Naive B cell (primary cell): ENCODE data around the gene LRCOL1. TPM values are rescaled to one million over a fixed set of nuclear protein-coding genes. Genes with fewer than 3 reads are reported as not detected.

Experiments
- ATAC-seq, 2 donors: fragments of 150-1000 bp; cut with Tn5 transposase; 2 replicates each; pipeline ENCODE4 v1.10.0; 2021; ENCODE audit warnings: low read depth in 2 of 2, mild to moderate bottlenecking in 2 of 2, moderate library complexity in 2 of 2
- DNase-seq: peaks from one replicate; pipeline ENCODE4 v3.0.0; 2022
- H3K27ac Mint-ChIP-seq, 6 donors: one replicate each; pipeline ENCODE4 v1.8.0; 2020 to 2022; ENCODE audit warnings: mild to moderate bottlenecking in 6 of 6, mixed read lengths in 6 of 6, moderate library complexity in 5 of 6, inconsistent platforms in 2 of 6
- H3K27me3 Mint-ChIP-seq, 3 donors: one replicate each; pipeline ENCODE4 v1.8.0; 2021 to 2022; ENCODE audit warnings: mixed read lengths in 3 of 3, mild to moderate bottlenecking in 1 of 3
- H3K36me3 Mint-ChIP-seq, 2 donors: one replicate each; pipeline ENCODE4 v1.8.0; 2020 to 2022; ENCODE audit warnings: mixed read lengths in 2 of 2, inconsistent platforms in 1 of 2, mild to moderate bottlenecking in 1 of 2
- H3K4me1 Mint-ChIP-seq, 3 donors: one replicate each; pipeline ENCODE4 v1.8.0; 2020 to 2022; ENCODE audit warnings: mixed read lengths in 3 of 3, inconsistent platforms in 1 of 3, mild to moderate bottlenecking in 1 of 3, moderate library complexity in 1 of 3
- H3K4me3 Mint-ChIP-seq, 8 donors: one replicate each; pipeline ENCODE4 v1.8.0; 2020 to 2022; ENCODE audit warnings: mild to moderate bottlenecking in 8 of 8, mixed read lengths in 8 of 8, moderate library complexity in 8 of 8, inconsistent platforms in 2 of 8
- H3K9me3 Mint-ChIP-seq, 7 donors: one replicate each; pipeline ENCODE4 v1.8.0; 2020 to 2022; ENCODE audit warnings: mixed read lengths in 7 of 7, mild to moderate bottlenecking in 5 of 7, inconsistent platforms in 2 of 7, moderate library complexity in 1 of 7
- polyA plus RNA-seq, 6 donors: library from polyadenylated mRNA; unstranded; fragments of 300-500 nt; fragmentation: Illumina TruSeq; gene quantifications; one replicate each; pipeline ENCODE4 v1.2.3, GENCODE V29; 2021; ENCODE audit warnings: low read depth in 6 of 6

Gene LRCOL1
- polyA plus RNA-seq, 6 donors from 2014 or later = not detected

DNA sequence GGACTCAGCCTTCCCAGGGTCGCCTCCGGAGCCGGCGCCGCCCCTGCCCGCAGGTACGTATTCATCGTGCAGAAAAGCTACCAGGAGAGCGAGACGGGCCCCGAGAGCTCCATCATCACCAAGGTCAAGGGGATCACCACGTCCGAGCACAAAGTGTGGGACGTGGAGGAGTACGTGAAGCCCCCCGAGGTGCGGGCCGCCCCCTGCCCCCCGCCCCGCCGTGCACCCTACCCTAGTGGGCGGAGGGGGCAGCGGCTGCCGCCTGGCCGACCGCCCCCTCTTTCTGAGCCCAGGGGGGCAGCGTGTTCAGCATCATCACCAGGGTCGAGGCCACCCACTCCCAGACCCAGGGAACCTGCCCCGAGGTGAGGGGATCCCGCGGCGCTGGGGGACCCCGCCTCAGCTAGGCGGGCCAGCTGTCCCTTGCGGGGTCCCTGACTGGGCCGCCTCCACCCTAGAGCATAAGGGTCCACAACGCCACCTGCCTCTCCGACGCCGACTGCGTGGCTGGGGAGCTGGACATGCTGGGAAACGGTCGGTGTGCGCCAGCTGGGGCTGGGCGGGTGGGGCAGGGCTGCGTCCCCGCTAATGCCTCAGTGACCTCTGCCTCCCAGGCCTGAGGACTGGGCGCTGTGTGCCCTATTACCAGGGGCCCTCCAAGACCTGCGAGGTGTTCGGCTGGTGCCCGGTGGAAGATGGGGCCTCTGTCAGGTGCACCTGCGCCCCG lies 9.2 kb upstream of the LRCOL1 start:
- H3K36me3 Mint-ChIP-seq = peaks cover 6 to 10% of the 10 kb centered on the region in 2 donors
- no peak for ATAC-seq

DNA sequence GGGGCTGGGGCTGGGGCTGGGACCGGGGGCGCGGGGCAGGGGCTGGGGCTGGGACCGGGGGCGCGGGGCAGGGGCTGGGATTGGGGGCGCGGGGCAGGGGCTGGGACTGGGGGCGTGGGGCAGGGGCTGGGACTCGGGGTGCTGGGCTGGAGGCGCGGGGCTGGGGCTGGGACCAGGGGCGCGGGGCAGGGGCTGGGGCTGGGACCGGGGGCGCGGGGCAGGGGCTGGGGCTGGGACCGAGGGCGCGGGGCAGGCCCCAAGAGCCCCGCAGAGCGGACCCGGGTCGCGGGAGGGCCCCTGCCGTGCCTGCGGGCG lies 8.6 kb upstream of the LRCOL1 start:
- no peak for DNase-seq
- no peak for ATAC-seq
- Mint-ChIP-seq H3K4me1 (peaks cover 11 to 22% (median 16%) of the 10 kb centered on the region in 3 donors), H3K4me3 (no peak overlapping the region), H3K36me3 (peaks cover 6 to 10% of the 10 kb centered on the region in 2 donors), H3K27ac (no peak overlapping the region), H3K9me3 (peaks cover 0 to 22% (median 9%) of the 10 kb centered on the region in 7 donors), H3K27me3 (peaks cover 20 to 40% (median 33%) of the 10 kb centered on the region in 3 donors)

More for the DNA sequence above, 9.2 kb upstream of the LRCOL1 start:
- H3K27ac Mint-ChIP-seq = no peak overlapping the region
- H3K27me3 Mint-ChIP-seq = peaks cover 20 to 40% (median 33%) of the 10 kb centered on the region in 3 donors
- H3K4me3 Mint-ChIP-seq = no peak overlapping the region
- peaks cover 11 to 21% (median 16%) of the 10 kb centered on the region in 3 donors for H3K4me1 Mint-ChIP-seq
- peaks cover 0 to 22% (median 9%) of the 10 kb centered on the region in 7 donors for H3K9me3 Mint-ChIP-seq
- no peak for DNase-seq

DNA sequence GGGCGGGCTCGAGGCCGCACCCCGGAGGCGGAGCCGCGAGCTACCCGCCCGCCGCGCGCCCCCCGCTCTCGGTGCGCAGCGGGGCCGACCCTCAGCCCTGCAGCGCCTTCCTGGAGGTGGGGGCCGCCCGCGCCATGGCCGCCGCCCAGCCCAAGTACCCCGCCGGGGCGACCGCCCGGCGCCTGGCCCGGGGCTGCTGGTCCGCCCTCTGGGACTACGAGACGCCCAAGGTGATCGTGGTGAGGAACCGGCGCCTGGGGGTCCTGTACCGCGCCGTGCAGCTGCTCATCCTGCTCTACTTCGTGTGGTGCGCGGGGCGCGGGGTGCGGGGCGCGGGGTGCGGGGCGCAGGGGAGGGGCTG lies 8.3 kb upstream of the LRCOL1 start, which contains the start of gene P2RX2:
Gene P2RX2 (plus strand): TSS at position 94 of the 361 bp plus-strand sequence. CDS start 41 bp downstream, at position 135.
- ATAC-seq (no peak), DNase-seq (no peak)
- Mint-ChIP-seq H3K27ac (no peak within 1 kb of the TSS), H3K36me3 (peaks cover 6 to 10% of the 10 kb centered on the region in 2 donors), H3K4me3 (peak within 1 kb of the TSS in 7 of 8 donors; percentile 38 to 83 (median 66)), H3K27me3 (peaks cover 20 to 40% (median 33%) of the 10 kb centered on the region in 3 donors), H3K4me1 (peaks cover 11 to 22% (median 16%) of the 10 kb centered on the region in 3 donors), H3K9me3 (peaks cover 0 to 22% (median 9%) of the 10 kb centered on the region in 7 donors)

DNA sequence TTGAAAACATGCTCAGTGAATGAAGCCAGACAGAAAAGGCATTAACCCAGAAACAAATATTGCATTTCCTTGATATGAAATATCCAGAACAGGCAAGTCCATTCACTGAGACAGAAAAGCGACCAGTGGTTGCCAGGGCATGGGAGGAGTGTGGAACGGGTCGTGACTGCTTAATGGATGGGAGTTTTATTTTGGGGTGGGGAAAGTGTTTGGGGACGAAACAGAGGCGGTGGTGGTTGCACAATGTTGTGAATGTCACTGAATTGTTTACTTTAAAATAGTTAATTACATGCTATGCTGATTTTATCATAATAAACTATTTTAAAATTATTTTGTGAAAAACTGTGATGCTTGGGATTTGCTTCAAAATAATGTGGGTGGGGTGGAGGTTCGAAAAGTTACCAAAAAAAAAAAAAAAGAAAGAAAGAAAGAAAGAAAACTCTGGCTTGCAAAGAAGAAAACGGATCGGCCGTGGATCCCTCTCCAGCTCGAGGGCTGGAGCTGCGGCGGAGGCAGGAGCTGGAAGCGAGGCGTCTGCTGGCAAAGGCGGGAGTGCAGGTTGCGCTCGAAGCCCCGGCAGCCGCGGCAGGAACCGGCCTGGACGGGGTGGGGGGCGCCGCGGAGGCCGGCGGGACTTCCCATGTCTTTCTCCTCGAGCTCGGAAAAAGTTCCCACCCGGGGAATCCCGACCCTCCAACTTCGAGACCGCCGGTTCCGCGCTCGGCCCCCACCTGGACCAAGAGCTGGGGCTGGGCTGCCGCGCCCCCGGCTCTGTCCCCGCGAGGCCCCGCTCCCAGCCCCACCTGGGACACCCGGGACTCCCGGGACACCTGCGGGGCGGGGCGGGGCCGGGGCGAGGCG lies 7.7 kb upstream of the LRCOL1 start:
- H3K4me3 Mint-ChIP-seq = peak overlapping the region in 7 of 8 donors; percentile 38 to 83 (median 66)
- peaks cover 11 to 22% (median 16%) of the 10 kb centered on the region in 3 donors for H3K4me1 Mint-ChIP-seq
- DNase-seq = no peak
- no peak overlapping the region for H3K27ac Mint-ChIP-seq
- peaks cover 0 to 22% (median 9%) of the 10 kb centered on the region in 7 donors for H3K9me3 Mint-ChIP-seq
- H3K36me3 Mint-ChIP-seq = peaks cover 6 to 10% of the 10 kb centered on the region in 2 donors
- ATAC-seq = no peak
- peaks cover 20 to 40% (median 33%) of the 10 kb centered on the region in 3 donors for H3K27me3 Mint-ChIP-seq

DNA sequence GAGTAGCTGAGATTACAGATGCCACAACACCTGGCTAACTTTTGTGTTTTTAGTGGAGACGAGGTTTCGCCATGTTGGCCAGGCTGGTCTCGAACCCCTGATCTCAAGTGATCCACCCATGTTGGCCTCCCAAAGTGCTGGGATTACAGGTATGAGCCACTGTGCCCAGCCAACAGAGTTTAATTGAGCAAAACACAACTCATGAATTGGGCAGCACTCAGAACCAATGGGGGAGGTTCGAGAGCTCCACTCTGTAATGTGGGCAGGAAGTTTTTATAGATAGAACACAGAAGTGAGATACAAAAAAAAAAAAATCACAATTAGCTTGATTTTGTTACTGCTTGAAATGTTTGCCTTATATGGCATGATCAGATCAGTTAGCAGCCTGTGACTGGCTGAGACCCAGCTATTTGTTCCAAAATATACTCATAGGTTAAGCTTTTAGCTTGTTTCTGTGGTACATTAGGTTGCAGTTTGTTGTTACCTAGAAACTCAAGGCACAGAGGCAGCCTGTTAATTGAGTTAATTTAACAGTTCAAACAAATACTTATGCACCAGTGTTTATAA lies 6.8 kb upstream of the LRCOL1 start:
- H3K27ac Mint-ChIP-seq = no peak overlapping the region

DNA sequence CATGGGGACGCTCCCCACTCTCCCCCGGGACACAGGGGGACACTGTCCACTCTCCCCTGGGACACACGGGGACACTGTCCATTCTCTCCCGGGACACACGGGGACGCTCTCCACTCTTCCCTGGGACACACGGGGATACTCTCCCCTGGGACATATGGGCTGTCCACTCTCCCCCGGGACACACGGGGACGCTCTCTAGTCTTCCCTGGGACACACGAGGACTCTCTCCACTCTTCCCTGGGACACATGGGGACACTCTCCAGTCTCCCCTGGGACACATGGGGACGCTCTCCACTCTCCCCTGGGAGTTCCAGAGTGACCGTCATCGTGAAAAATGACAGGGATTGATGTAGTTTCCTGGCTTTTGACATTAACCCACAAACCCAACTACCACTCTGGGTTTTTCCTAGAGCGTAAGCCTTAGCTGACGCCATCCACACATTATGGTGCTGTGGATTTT lies 5.2 kb upstream of the LRCOL1 start:
- ATAC-seq (no peak), DNase-seq (no peak)
- Mint-ChIP-seq H3K4me3 (peak overlapping the region in 1 of 8 donors; percentile 29), H3K27me3 (peaks cover 23 to 51% (median 44%) of the 10 kb centered on the region in 3 donors), H3K36me3 (peaks cover 6 to 10% of the 10 kb centered on the region in 2 donors), H3K27ac (peak overlapping the region in 1 of 6 donors; percentile 84), H3K4me1 (peaks cover 10 to 30% (median 14%) of the 10 kb centered on the region in 3 donors), H3K9me3 (peaks cover 0 to 22% (median 9%) of the 10 kb centered on the region in 7 donors)

More for the DNA sequence above, 6.8 kb upstream of the LRCOL1 start:
- Mint-ChIP-seq H3K4me3 (peak overlapping the region in 3 of 8 donors; percentile 50 to 83 (median 58)), H3K36me3 (peaks cover 6 to 10% of the 10 kb centered on the region in 2 donors), H3K27me3 (peaks cover 20 to 40% (median 33%) of the 10 kb centered on the region in 3 donors), H3K9me3 (peaks cover 0 to 22% (median 9%) of the 10 kb centered on the region in 7 donors), H3K4me1 (peaks cover 10 to 22% (median 11%) of the 10 kb centered on the region in 3 donors)
- DNase-seq (no peak), ATAC-seq (no peak)

DNA sequence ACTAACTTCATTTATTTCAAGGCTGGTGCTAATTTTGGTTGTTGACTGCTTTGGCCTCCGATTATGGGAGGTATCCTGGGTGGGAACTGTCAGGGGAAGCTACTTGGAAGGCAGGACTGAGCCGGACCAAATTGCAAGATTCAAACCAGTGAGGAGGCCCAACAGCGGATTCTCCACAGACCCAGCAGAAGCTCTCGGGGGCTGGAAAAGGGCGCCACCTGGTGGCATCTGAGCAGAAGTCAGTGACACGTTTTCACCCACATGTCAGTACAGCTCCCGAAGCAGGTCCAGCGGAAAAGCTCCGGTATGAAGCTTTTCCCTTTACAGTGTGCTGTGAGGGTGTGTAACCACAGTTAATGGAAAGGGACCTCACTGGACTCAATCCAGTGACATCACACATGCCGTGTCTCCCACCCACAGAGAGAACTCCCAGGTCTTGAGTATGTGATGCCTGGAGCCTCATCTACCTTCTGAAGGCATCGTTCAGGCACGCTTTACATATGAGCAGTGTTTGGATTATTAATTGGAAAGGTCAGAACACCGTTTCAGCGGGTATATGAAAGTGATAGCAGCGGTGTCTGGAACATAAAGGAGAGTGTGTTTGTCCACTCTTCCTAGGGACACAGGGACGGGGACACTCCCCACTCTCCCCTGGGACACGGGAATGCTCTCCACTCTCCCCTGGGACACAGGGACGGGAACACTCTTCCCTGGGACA lies 4.6 kb upstream of the LRCOL1 start:
- Mint-ChIP-seq H3K4me1 (peaks cover 10 to 36% (median 20%) of the 10 kb centered on the region in 3 donors), H3K4me3 (peak overlapping the region in 1 of 8 donors; percentile 37), H3K36me3 (peaks cover 6 to 10% of the 10 kb centered on the region in 2 donors), H3K27me3 (peaks cover 29 to 52% (median 50%) of the 10 kb centered on the region in 3 donors), H3K27ac (peak overlapping the region in 1 of 6 donors; percentile 61), H3K9me3 (peaks cover 0 to 22% (median 9%) of the 10 kb centered on the region in 7 donors)
- ATAC-seq (peak; percentile 85 to 94), DNase-seq (peak; percentile 74)

DNA sequence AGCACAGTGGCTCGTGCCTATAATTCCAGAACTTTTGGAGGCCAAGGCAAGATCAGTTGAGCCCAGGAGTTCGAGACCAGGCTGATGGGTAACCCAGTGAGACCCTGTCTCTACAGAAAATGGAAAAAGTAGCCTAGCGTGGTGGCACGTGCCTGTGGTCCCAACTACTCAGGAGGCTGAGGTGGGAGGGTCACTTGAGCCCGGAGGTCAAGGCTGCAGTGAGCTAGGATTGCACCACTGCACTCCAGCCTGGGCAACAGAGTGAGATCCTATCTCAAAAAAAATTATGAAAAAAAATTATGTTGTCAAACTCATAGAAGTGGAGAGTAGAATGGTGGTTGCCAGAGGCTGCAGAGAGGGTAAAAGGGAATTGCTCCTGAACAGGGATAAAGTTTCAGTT lies 3.6 kb upstream of the LRCOL1 start:
- Mint-ChIP-seq H3K27me3 (peaks cover 32 to 56% (median 53%) of the 10 kb centered on the region in 3 donors), H3K27ac (no peak overlapping the region), H3K9me3 (peaks cover 0 to 22% (median 9%) of the 10 kb centered on the region in 7 donors), H3K4me3 (no peak overlapping the region), H3K4me1 (peaks cover 10 to 37% (median 21%) of the 10 kb centered on the region in 3 donors), H3K36me3 (peaks cover 6 to 10% of the 10 kb centered on the region in 2 donors)
- ATAC-seq (no peak), DNase-seq (no peak)

DNA sequence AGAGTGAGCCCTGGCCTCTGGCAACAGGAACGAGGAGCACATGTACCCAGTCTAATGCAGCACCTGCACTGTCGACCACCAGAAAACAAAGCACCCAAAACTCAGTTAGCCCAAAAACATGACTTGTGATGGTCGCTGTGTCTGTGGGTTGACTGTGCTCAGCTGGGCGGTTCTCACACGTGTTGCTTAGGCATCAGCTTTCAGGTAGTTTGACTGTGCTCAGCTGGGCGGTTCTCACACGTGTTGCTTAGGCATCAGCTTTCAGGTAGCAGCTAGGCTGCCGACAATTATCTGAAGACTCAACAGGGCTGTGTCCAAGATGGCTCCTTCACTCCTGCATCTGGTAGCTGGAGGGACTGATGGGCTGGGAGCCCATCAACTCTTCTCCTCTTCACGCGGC lies 1.2 kb upstream of the LRCOL1 start:
- peaks cover 3 to 29% (median 15%) of the 10 kb centered on the region in 3 donors for H3K4me1 Mint-ChIP-seq
- H3K4me3 Mint-ChIP-seq = peak overlapping the region in 1 of 8 donors; percentile 51
- no peak overlapping the region for H3K27ac Mint-ChIP-seq
- DNase-seq (no peak), ATAC-seq (no peak)
- peaks cover 0 to 9% (median 2%) of the 10 kb centered on the region in 7 donors for H3K9me3 Mint-ChIP-seq
- no peaks in the 10 kb centered on the region for H3K36me3 Mint-ChIP-seq
- peaks cover 33 to 59% (median 58%) of the 10 kb centered on the region in 3 donors for H3K27me3 Mint-ChIP-seq

DNA sequence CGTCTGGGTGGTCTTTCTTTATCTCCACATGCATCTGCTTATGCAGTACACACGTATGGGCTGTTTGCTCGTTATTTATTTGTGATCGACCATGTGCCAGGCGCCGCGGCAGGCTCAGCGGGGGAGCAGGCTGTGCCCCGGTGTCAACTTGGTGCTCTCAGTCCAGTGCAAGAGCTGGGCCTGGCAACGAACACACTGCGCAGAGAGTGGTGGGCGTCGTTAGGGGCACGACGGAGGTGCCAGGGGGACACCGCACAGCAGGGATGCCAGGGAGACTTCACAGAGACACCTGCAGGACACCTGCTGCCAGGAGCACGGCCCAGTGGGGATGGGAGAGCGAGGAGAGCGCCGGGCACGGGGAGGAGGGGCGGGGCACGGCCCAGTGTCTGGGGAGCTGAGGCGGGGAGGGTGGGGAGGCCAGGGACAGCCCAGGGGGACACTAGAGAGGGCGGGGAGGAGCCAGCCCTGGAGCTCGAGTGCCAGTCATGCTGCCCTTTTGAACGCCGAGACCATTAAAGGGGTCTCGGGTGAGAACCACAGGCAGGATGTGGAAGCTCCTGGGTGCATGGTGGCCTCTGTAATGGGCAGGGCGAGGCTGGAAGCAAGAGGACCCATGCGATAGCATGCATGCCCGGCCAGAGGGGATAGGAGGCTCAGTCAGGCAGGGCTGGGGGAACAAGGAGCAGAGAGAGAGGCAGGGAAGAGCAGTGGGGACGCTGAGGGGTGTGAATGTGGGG lies 652 bp upstream of the LRCOL1 start:
- DNase-seq (no peak), ATAC-seq (no peak)
- peaks cover 0 to 7% (median 0%) of the 10 kb centered on the region in 7 donors for H3K9me3 Mint-ChIP-seq
- H3K4me3 Mint-ChIP-seq = peak overlapping the region in 6 of 8 donors; percentile 53 to 85 (median 74)
- H3K36me3 Mint-ChIP-seq = no peaks in the 10 kb centered on the region
- H3K27ac Mint-ChIP-seq = peak overlapping the region in 1 of 6 donors; percentile 44
- H3K4me1 Mint-ChIP-seq = peaks cover 3 to 29% (median 15%) of the 10 kb centered on the region in 3 donors
- H3K27me3 Mint-ChIP-seq = peaks cover 39 to 61% (median 61%) of the 10 kb centered on the region in 3 donors

DNA sequence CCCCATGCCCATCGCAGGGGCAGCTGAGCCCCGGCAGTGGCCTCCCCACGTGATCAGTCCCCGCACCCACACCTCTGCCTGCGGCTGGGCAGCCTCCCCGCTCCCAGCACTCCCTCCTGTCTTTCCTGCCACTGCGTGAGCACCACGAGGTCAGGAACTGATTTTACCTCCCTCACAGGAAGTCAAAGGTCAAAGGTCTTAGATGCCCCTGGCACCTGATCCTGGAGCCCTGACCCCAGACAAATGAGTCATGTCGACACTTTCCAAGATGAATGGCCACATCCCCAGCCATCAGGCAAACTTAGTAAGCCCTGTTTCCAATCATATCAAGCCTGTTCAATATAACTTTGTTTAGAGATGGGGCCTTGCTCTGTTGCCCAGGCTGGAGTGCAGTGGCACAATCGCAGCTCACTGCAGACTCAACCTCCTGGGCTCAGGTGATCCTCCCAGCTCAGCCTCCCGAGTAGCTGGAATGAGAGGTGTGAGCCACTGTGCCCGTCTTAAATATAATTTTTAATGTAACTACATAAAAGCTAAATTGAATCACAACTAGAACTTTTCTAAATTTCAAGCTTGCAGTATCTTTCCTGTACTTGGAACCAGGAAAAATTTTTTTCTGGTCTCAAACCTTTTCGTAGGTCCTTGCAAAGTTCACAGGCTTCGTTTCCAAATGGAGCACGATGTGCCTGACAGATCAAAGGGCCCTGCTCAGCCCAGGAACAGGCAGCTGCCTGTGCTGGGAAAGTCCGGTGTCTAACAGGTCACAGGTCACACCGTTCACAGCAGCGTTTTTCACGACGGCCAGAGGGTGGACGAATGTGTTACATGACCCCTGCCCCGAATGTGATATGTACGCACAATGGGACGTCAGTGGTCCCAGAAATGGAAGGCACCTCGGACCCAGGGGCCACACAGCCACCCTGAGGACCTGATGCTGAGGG lies 1.9 kb downstream of the LRCOL1 start:
- no peak for ATAC-seq

More for the DNA sequence above, 1.9 kb downstream of the LRCOL1 start:
- Mint-ChIP-seq H3K27me3 (peaks cover 27 to 58% (median 57%) of the 10 kb centered on the region in 3 donors), H3K4me1 (peaks cover 0 to 15% (median 10%) of the 10 kb centered on the region in 3 donors), H3K27ac (no peak overlapping the region), H3K9me3 (peaks cover 0 to 3% (median 0%) of the 10 kb centered on the region in 7 donors), H3K36me3 (no peaks in the 10 kb centered on the region), H3K4me3 (peak overlapping the region in 1 of 8 donors; percentile 52)
- no peak for DNase-seq
